Liver (tissue), 9 donors: ENCODE data around the gene TMPRSS3. TPM values are rescaled to one million over a fixed set of nuclear protein-coding genes. Genes with fewer than 3 reads are reported as not detected.

Source experiments
- DNase-seq: peaks from one replicate; pipeline ENCODE4 v3.0.0-alpha.2; 2017; ENCODE audit warnings: low spot score
- H3K27ac ChIP-seq, 2 donors: one replicate each; pipeline ENCODE4 v1.7.0; 2013; ENCODE audit warnings: inconsistent platforms in 2 of 2, low read length in 2 of 2, control low read depth in 1 of 2, low read depth in 1 of 2, mild to moderate bottlenecking in 1 of 2
- H3K27me3 ChIP-seq, 4 donors: one replicate each; pipeline versions ENCODE4 v1.6.1 to v1.7.0; 2013; ENCODE audit warnings: low read length in 3 of 4, inconsistent platforms in 1 of 4, mild to moderate bottlenecking in 1 of 4, moderate library complexity in 1 of 4; ENCODE audit not compliant: control insufficient read depth in 4 of 4, insufficient read depth in 4 of 4
- H3K36me3 ChIP-seq, 4 donors: one replicate each; pipeline versions ENCODE4 v1.6.1 to v1.7.0; 2013; ENCODE audit warnings: low read length in 3 of 4, mild to moderate bottlenecking in 3 of 4, low read depth in 1 of 4, moderate library complexity in 1 of 4; ENCODE audit not compliant: control insufficient read depth in 4 of 4, insufficient read depth in 3 of 4
- H3K4me1 ChIP-seq, 4 donors: one replicate each; pipeline versions ENCODE4 v1.6.1 to v1.7.0; 2013; ENCODE audit warnings: low read length in 3 of 4, mild to moderate bottlenecking in 3 of 4, moderate library complexity in 1 of 4; ENCODE audit not compliant: control insufficient read depth in 4 of 4, insufficient read depth in 4 of 4
- H3K4me3 ChIP-seq, 3 donors: one replicate each; pipeline versions ENCODE4 v1.6.1 to v1.7.0; 2013; ENCODE audit warnings: low read length in 3 of 3, control low read depth in 1 of 3, low read depth in 1 of 3, mild to moderate bottlenecking in 1 of 3
- H3K9ac ChIP-seq, 2 donors: one replicate each; pipeline ENCODE4 v1.7.0; 2013; ENCODE audit warnings: low read length in 2 of 2, mild to moderate bottlenecking in 2 of 2, moderate library complexity in 2 of 2, control low read depth in 1 of 2, low read depth in 1 of 2
- H3K9me3 ChIP-seq, 4 donors: one replicate each; pipeline versions ENCODE4 v1.6.1 to v1.7.0; 2013; ENCODE audit warnings: low read length in 3 of 4; ENCODE audit not compliant: control insufficient read depth in 4 of 4
- ATF3 ChIP-seq: IDR thresholded peaks from 2 replicates; pipeline ENCODE4 v1.6.1; 2016; ENCODE audit warnings: antibody characterized with exemption
- CTCF ChIP-seq: fragments of 150-350 bp; IDR thresholded peaks from 2 replicates; pipeline ENCODE4 v1.5.1; 2017; ENCODE audit warnings: improper control_type of control experiment, low read depth, low read length; ENCODE audit not compliant: missing input control
- EGR1 ChIP-seq, 2 donors: IDR thresholded peaks; 2 replicates each; pipeline ENCODE4 v1.6.1; 2016 to 2018; ENCODE audit warnings: antibody characterized with exemption in 2 of 2, low read depth in 2 of 2
- FOXA1 ChIP-seq: IDR thresholded peaks from 2 replicates; pipeline ENCODE4 v1.6.1; 2016; ENCODE audit warnings: antibody characterized with exemption
- FOXA2 ChIP-seq: IDR thresholded peaks from 2 replicates; pipeline ENCODE4 v1.6.1; 2016; ENCODE audit warnings: antibody characterized with exemption
- GABPA ChIP-seq, 2 donors: IDR thresholded peaks in 1 of 2; conservative IDR thresholded peaks in 1 of 2; 2 replicates each; pipeline ENCODE4 v1.6.1; 2016; ENCODE audit warnings: antibody characterized with exemption in 2 of 2, mild to moderate bottlenecking in 1 of 2, moderate library complexity in 1 of 2
- HNF4A ChIP-seq, 2 donors: conservative IDR thresholded peaks; 2 replicates each; pipeline ENCODE4 v1.6.1; 2016; ENCODE audit warnings: antibody characterized with exemption in 2 of 2, mild to moderate bottlenecking in 2 of 2
- HNF4G ChIP-seq: IDR thresholded peaks from 2 replicates; pipeline ENCODE4 v1.6.1; 2016; ENCODE audit warnings: antibody characterized with exemption
- JUND ChIP-seq, 2 donors: IDR thresholded peaks; 2 replicates each; pipeline ENCODE4 v1.6.1; 2016; ENCODE audit warnings: antibody characterized with exemption in 2 of 2
- MAX ChIP-seq: IDR thresholded peaks from 2 replicates; pipeline ENCODE4 v1.6.1; 2016; ENCODE audit warnings: antibody characterized with exemption
- NR2F2 ChIP-seq: IDR thresholded peaks from 2 replicates; pipeline ENCODE4 v1.6.1; 2016; ENCODE audit warnings: antibody characterized with exemption
- RAD21 ChIP-seq, 2 donors: IDR thresholded peaks; 2 replicates each; pipeline ENCODE4 v1.6.1; 2016; ENCODE audit warnings: antibody characterized with exemption in 2 of 2, mild to moderate bottlenecking in 2 of 2
- REST ChIP-seq: IDR thresholded peaks from 2 replicates; pipeline ENCODE4 v1.6.1; 2016; ENCODE audit warnings: antibody characterized with exemption, mild to moderate bottlenecking
- RXRA ChIP-seq, 2 donors: IDR thresholded peaks; 2 replicates each; pipeline ENCODE4 v1.6.1; 2017 to 2018; ENCODE audit warnings: antibody characterized with exemption in 2 of 2, mild to moderate bottlenecking in 1 of 2
- SP1 ChIP-seq: IDR thresholded peaks from 2 replicates; pipeline ENCODE4 v1.6.1; 2018; ENCODE audit warnings: antibody characterized with exemption, mild to moderate bottlenecking
- YY1 ChIP-seq: IDR thresholded peaks from 2 replicates; pipeline ENCODE4 v1.6.1; 2016; ENCODE audit warnings: antibody characterized with exemption, mild to moderate bottlenecking
- ZBTB33 ChIP-seq: IDR thresholded peaks from 2 replicates; pipeline ENCODE4 v1.6.1; 2016; ENCODE audit warnings: antibody characterized with exemption
- WGBS: extraction: QIAGEN DNeasy Blood & Tissue Kit; methylation state at CpG from one replicate; pipeline ENCODE4 v1.1.7; 2013; 5-methylcytosine and 5-hydroxymethylcytosine counted together
- polyA plus RNA-seq, 2 donors: library from polyadenylated mRNA; stranded (reverse) in 1 of 2; unstranded in 1 of 2; fragments of 200-250 nt in 1 of 2; fragments of >200 nt in 1 of 2; fragmentation: Nextera tagmentation in 1 of 2; extraction: Ambion mirVana in 1 of 2; gene quantifications; one replicate each; pipeline versions ENCODE4 v1.2.1 to v1.2.3, GENCODE V29; 2013 to 2015
- total RNA-seq, 2 donors: library from RNA; depleted of rRNA; stranded (reverse); fragments of >200 nt; gene quantifications; one replicate each; pipeline ENCODE4 v1.2.3, GENCODE V29; 2014
- donor health status: healthy.
- donor health status: healthy.
- donor health status: healthy.
- donor health status: healthy.
- donor health status: healthy.

TMPRSS3 gene
- total and polyA plus RNA-seq, 4 donors: 0.25 to 0.50 TPM; not detected in 2

- no peak overlapping the region for H3K27ac ChIP-seq
- H3K4me3 ChIP-seq: no peak overlapping the region
- WGBS: 78% methylated on average over 4 of the region's 4 CpGs
- TF ChIP-seq FOXA1 (no peak), ATF3 (no peak), EGR1 (IDR thresholded peaks at IDR 0.05; ENCODE audit: low read depth in 2 of 2) (no peak), YY1 (no peak), HNF4G (no peak), JUND (IDR thresholded peaks at IDR 0.05) (no peak), RXRA (IDR thresholded peaks at IDR 0.05) (no peak), MAX (no peak), ZBTB33 (no peak), SP1 (no peak), REST (no peak), CTCF (no peak), RAD21 (IDR thresholded peaks at IDR 0.05) (no peak), GABPA (IDR thresholded peaks at IDR 0.05 in 1 of 2, conservative IDR thresholded peaks at IDR 0.05 in 1 of 2) (no peak), NR2F2 (no peak), FOXA2 (no peak), HNF4A (conservative IDR thresholded peaks at IDR 0.05) (no peak)
- no peak overlapping the region for H3K9ac ChIP-seq
- no peak for DNase-seq
- H3K4me1 ChIP-seq: no peaks in the 10 kb centered on the region
- H3K36me3 ChIP-seq: no peaks in the 10 kb centered on the region
- no peaks in the 10 kb centered on the region for H3K9me3 ChIP-seq
- no peaks in the 10 kb centered on the region for H3K27me3 ChIP-seq
These were observed 4.7 kb upstream of the TMPRSS3 start for GRCh38 chr21:42400525-42400924.
